ENCODE results near the gene FAM13A. TPM values are rescaled to one million over a fixed set of nuclear protein-coding genes. Genes with fewer than 3 reads are reported as not detected.

The FAM13A gene
- total RNA-seq, 2 donors from 2014 or later: 27.2 to 107 TPM

- intact Hi-C loops (cut with DNase I): loop anchor here (2.0 kb wide), 1 partner anchor 54 kb away; the partner anchor contains the start of gene TIGD2
- H3K36me3 ChIP-seq: no peaks in the 10 kb centered on the region
- peak overlapping the region; percentile 63 to 70 for H3K27ac ChIP-seq
- H3K9me3 ChIP-seq: no peaks in the 10 kb centered on the region
- H3K27me3 ChIP-seq (replicated peaks; ENCODE audit: insufficient read depth): no peaks in the 10 kb centered on the region
- no peak for DNase-seq (ENCODE audit: low spot score)
- WGBS: 5% methylated on average over 2 of the region's 2 CpGs
- no peaks in the 10 kb centered on the region for H3K4me1 ChIP-seq (replicated peaks)
- peak overlapping the region; percentile 24 to 44 for H3K4me3 ChIP-seq
- TF ChIP-seq POLR2A (IDR thresholded peaks at IDR 0.05) (no peak), POLR2AphosphoS5 (IDR thresholded peaks at IDR 0.05) (no peak), CTCF (IDR thresholded peaks at IDR 0.05) (no peak)
Observed at GRCh38 chr4:89056292-89056952, 563 bp downstream of the FAM13A start.

- Histone ChIP-seq H3K4me1 (replicated peaks) (no peaks in the 10 kb centered on the region), H3K27ac (no peak overlapping the region), H3K9me3 (no peaks in the 10 kb centered on the region), H3K4me3 (peak overlapping the region in 1 of 2 donors; percentile 44), H3K36me3 (no peaks in the 10 kb centered on the region), H3K27me3 (replicated peaks; ENCODE audit: insufficient read depth) (no peaks in the 10 kb centered on the region)
- TF ChIP-seq POLR2AphosphoS5 (IDR thresholded peaks at IDR 0.05) (no peak), POLR2A (IDR thresholded peaks at IDR 0.05) (no peak), CTCF (IDR thresholded peaks at IDR 0.05) (no peak)
- 76% methylated on average over 1 of the region's 1 CpG for WGBS
- intact Hi-C loops (cut with DNase I): loop anchor here (2.0 kb wide), 1 partner anchor 55 kb away; the partner anchor contains the start of gene TIGD2
- no peak for DNase-seq (ENCODE audit: low spot score)
Observed at GRCh38 chr4:89055157-89056080, 1.6 kb downstream of the FAM13A start.

DNA sequence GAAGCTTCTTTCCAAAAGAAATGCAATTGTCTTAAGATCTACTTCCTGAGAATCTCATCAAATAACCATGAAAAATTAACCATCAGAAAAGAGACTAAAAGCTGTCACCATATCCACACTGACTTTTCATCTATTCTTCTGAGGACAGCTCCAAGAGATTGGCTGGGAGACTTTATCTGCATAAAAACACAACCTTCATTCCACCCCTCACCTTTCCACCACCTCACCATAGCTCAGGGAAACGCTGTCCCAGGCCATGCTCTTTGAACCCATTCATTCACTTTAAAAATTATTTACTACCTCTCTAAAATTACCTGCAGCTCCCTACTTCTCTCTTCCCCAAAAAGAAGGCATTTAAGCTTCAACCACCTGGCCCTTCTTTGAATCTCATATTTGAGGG is 2.4 kb downstream of the FAM13A start:
- no peaks in the 10 kb centered on the region for H3K27me3 ChIP-seq (replicated peaks; ENCODE audit: insufficient read depth)
- intact Hi-C loops (cut with DNase I): no loop called here
- peak overlapping the region in 1 of 2 donors; percentile 44 for H3K4me3 ChIP-seq

GRCh38 chr4:89049853-89050252 is 7.1 kb downstream of the FAM13A start:
- Histone ChIP-seq H3K4me1 (replicated peaks) (no peaks in the 10 kb centered on the region), H3K4me3 (no peak overlapping the region), H3K36me3 (no peaks in the 10 kb centered on the region), H3K27me3 (replicated peaks; ENCODE audit: insufficient read depth) (no peaks in the 10 kb centered on the region), H3K27ac (no peak overlapping the region), H3K9me3 (no peaks in the 10 kb centered on the region)
- WGBS: 58% methylated on average over 2 of the region's 2 CpGs
- intact Hi-C loops (cut with DNase I): no loop called here
- TF ChIP-seq POLR2AphosphoS5 (IDR thresholded peaks at IDR 0.05) (no peak), POLR2A (IDR thresholded peaks at IDR 0.05) (no peak)
- DNase-seq (ENCODE audit: low spot score): no peak

More for the DNA sequence above, 2.4 kb downstream of the FAM13A start:
- H3K4me1 ChIP-seq (replicated peaks): no peaks in the 10 kb centered on the region
- no peaks in the 10 kb centered on the region for H3K9me3 ChIP-seq
- WGBS: 29% methylated on average over 1 of the region's 1 CpG
- TF ChIP-seq CTCF (IDR thresholded peaks at IDR 0.05) (no peak), POLR2A (IDR thresholded peaks at IDR 0.05) (no peak), POLR2AphosphoS5 (IDR thresholded peaks at IDR 0.05) (no peak)
- H3K27ac ChIP-seq: no peak overlapping the region
- H3K36me3 ChIP-seq: no peaks in the 10 kb centered on the region
- no peak for DNase-seq (ENCODE audit: low spot score)

DNA sequence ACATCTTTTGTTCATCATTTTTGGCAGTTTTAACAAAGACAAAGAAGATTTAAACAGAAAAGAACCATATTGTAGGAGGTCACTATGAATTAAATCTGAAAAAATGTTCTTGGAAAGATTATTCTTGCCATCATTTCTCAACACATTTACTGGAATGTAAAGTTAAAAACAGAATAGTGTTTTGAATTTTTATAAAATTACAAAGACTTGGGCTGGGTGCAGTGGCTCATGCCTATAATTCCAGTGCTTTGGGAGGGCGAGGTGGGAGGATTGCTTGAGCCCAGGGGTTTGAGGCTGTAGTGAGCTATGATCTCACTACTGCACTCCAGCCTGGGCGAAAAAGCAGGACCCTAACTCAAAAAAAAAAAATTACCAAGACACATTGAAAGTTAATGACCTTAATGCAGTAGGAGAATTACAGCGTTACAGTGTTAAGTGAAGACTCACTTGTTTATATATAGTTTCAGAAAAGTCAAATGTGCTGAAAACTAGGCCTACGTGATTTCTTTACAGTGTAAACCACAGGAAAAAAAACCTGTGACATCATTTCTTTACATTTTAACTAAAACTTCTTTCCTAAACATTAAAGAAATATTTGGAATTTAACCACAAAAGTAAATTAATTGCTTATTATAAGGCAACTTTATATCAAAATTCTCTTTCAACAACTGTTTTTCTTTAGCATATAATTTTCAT is 7.9 kb downstream of the FAM13A start:
- H3K27me3 ChIP-seq (replicated peaks; ENCODE audit: insufficient read depth): no peaks in the 10 kb centered on the region
- DNase-seq (ENCODE audit: low spot score): no peak
- no peak overlapping the region for H3K4me3 ChIP-seq
- WGBS: 88% methylated on average over 4 of the region's 4 CpGs
- H3K27ac ChIP-seq: no peak overlapping the region
- intact Hi-C loops (cut with DNase I): no loop called here
- H3K36me3 ChIP-seq: no peaks in the 10 kb centered on the region
- no peaks in the 10 kb centered on the region for H3K9me3 ChIP-seq
- TF ChIP-seq CTCF (IDR thresholded peaks at IDR 0.05) (no peak), POLR2AphosphoS5 (IDR thresholded peaks at IDR 0.05) (no peak), POLR2A (IDR thresholded peaks at IDR 0.05) (no peak)
- H3K4me1 ChIP-seq (replicated peaks): no peaks in the 10 kb centered on the region

All from prostate gland (tissue), 2 donors.